ENCODE data around the gene MPST.

MPST gene

GRCh38 chr22:37019309-37020191 is at the start of gene MPST, which contains the start of gene TST:
MPST (plus strand) TSS chr22:37019742; CDS start chr22:37019837, 95 bp downstream.
TST (minus strand) TSS chr22:37019447; CDS start chr22:37018732, 715 bp downstream.
- Histone ChIP-seq H3K27ac (ENCODE audit: low read depth, low read length) (peak within 1 kb of the TSS; percentile 77), H3K9ac (ENCODE audit: low read length) (peak within 1 kb of the TSS; percentile 61), H3K36me3 (ENCODE audit: control insufficient read depth, insufficient read depth, low read length) (peaks cover 3% of the 10 kb centered on the region), H3K4me1 (ENCODE audit: control insufficient read depth, insufficient read depth, low read length) (peaks cover 9% of the 10 kb centered on the region), H3K27me3 (ENCODE audit: control insufficient read depth, insufficient read depth, low read length) (no peaks in the 10 kb centered on the region), H3K4me3 (ENCODE audit: low read length) (peak within 1 kb of the TSS; percentile 86)

GRCh38 chr22:36971341-36972125 is 48.0 kb upstream of the MPST start:
- Histone ChIP-seq H3K4me3 (ENCODE audit: low read length) (no peak overlapping the region), H3K36me3 (ENCODE audit: control insufficient read depth, insufficient read depth, low read length) (no peaks in the 10 kb centered on the region), H3K27ac (ENCODE audit: low read depth, low read length) (peak overlapping the region; percentile 84), H3K27me3 (ENCODE audit: control insufficient read depth, insufficient read depth, low read length) (no peaks in the 10 kb centered on the region), H3K4me1 (ENCODE audit: control insufficient read depth, insufficient read depth, low read length) (peaks cover 18% of the 10 kb centered on the region), H3K9ac (ENCODE audit: low read length) (no peak overlapping the region)

- no peaks in the 10 kb centered on the region for H3K27me3 ChIP-seq (ENCODE audit: control insufficient read depth, insufficient read depth, low read length)
- peaks cover 5% of the 10 kb centered on the region for H3K4me1 ChIP-seq (ENCODE audit: control insufficient read depth, insufficient read depth, low read length)
- no peak overlapping the region for H3K4me3 ChIP-seq (ENCODE audit: low read length)
- no peaks in the 10 kb centered on the region for H3K36me3 ChIP-seq (ENCODE audit: control insufficient read depth, insufficient read depth, low read length)
- no peak overlapping the region for H3K27ac ChIP-seq (ENCODE audit: low read depth, low read length)
- H3K9ac ChIP-seq (ENCODE audit: low read length), result no peak overlapping the region
These were observed 42.9 kb upstream of the MPST start for GRCh38 chr22:36976606-36977005.

- no peaks in the 10 kb centered on the region for H3K27me3 ChIP-seq (ENCODE audit: control insufficient read depth, insufficient read depth, low read length)
- no peak overlapping the region for H3K27ac ChIP-seq (ENCODE audit: low read depth, low read length)
- no peak overlapping the region for H3K9ac ChIP-seq (ENCODE audit: low read length)
- no peaks in the 10 kb centered on the region for H3K36me3 ChIP-seq (ENCODE audit: control insufficient read depth, insufficient read depth, low read length)
- H3K4me3 ChIP-seq (ENCODE audit: low read length), result peak overlapping the region; percentile 62
- no peaks in the 10 kb centered on the region for H3K4me1 ChIP-seq (ENCODE audit: control insufficient read depth, insufficient read depth, low read length)
These were observed 42.1 kb upstream of the MPST start for GRCh38 chr22:36977401-36977861.

- Histone ChIP-seq H3K4me1 (ENCODE audit: control insufficient read depth, insufficient read depth, low read length) (no peaks in the 10 kb centered on the region), H3K27ac (ENCODE audit: low read depth, low read length) (no peak overlapping the region), H3K27me3 (ENCODE audit: control insufficient read depth, insufficient read depth, low read length) (no peaks in the 10 kb centered on the region), H3K4me3 (ENCODE audit: low read length) (peak overlapping the region; percentile 62), H3K36me3 (ENCODE audit: control insufficient read depth, insufficient read depth, low read length) (no peaks in the 10 kb centered on the region), H3K9ac (ENCODE audit: low read length) (no peak overlapping the region)
These were observed 41.4 kb upstream of the MPST start for GRCh38 chr22:36977947-36978660.

GRCh38 chr22:36979016-36979910 is 40.3 kb upstream of the MPST start:
- no peak overlapping the region for H3K9ac ChIP-seq (ENCODE audit: low read length)
- no peak overlapping the region for H3K27ac ChIP-seq (ENCODE audit: low read depth, low read length)
- H3K4me1 ChIP-seq (ENCODE audit: control insufficient read depth, insufficient read depth, low read length), result no peaks in the 10 kb centered on the region
- H3K4me3 ChIP-seq (ENCODE audit: low read length), result no peak overlapping the region
- H3K36me3 ChIP-seq (ENCODE audit: control insufficient read depth, insufficient read depth, low read length), result no peaks in the 10 kb centered on the region
- H3K27me3 ChIP-seq (ENCODE audit: control insufficient read depth, insufficient read depth, low read length), result no peaks in the 10 kb centered on the region

- H3K27ac ChIP-seq (ENCODE audit: low read depth, low read length), result no peak overlapping the region
- H3K36me3 ChIP-seq (ENCODE audit: control insufficient read depth, insufficient read depth, low read length), result no peaks in the 10 kb centered on the region
These were observed 38.2 kb upstream of the MPST start for GRCh38 chr22:36981247-36981775.

GRCh38 chr22:36982136-36982535 is 37.4 kb upstream of the MPST start:
- no peaks in the 10 kb centered on the region for H3K36me3 ChIP-seq (ENCODE audit: control insufficient read depth, insufficient read depth, low read length)
- H3K9ac ChIP-seq (ENCODE audit: low read length), result no peak overlapping the region
- no peaks in the 10 kb centered on the region for H3K27me3 ChIP-seq (ENCODE audit: control insufficient read depth, insufficient read depth, low read length)
- no peak overlapping the region for H3K4me3 ChIP-seq (ENCODE audit: low read length)
- H3K4me1 ChIP-seq (ENCODE audit: control insufficient read depth, insufficient read depth, low read length), result no peaks in the 10 kb centered on the region
- no peak overlapping the region for H3K27ac ChIP-seq (ENCODE audit: low read depth, low read length)

More at GRCh38 chr22:36981247-36981775, 38.2 kb upstream of the MPST start:
- H3K9ac ChIP-seq (ENCODE audit: low read length), result no peak overlapping the region
- no peak overlapping the region for H3K4me3 ChIP-seq (ENCODE audit: low read length)
- H3K27me3 ChIP-seq (ENCODE audit: control insufficient read depth, insufficient read depth, low read length), result no peaks in the 10 kb centered on the region
- no peaks in the 10 kb centered on the region for H3K4me1 ChIP-seq (ENCODE audit: control insufficient read depth, insufficient read depth, low read length)

GRCh38 chr22:36985211-36985889 is 34.2 kb upstream of the MPST start:
- no peak overlapping the region for H3K4me3 ChIP-seq (ENCODE audit: low read length)
- H3K27ac ChIP-seq (ENCODE audit: low read depth, low read length), result no peak overlapping the region
- no peaks in the 10 kb centered on the region for H3K4me1 ChIP-seq (ENCODE audit: control insufficient read depth, insufficient read depth, low read length)
- no peaks in the 10 kb centered on the region for H3K27me3 ChIP-seq (ENCODE audit: control insufficient read depth, insufficient read depth, low read length)
- H3K9ac ChIP-seq (ENCODE audit: low read length), result no peak overlapping the region
- no peaks in the 10 kb centered on the region for H3K36me3 ChIP-seq (ENCODE audit: control insufficient read depth, insufficient read depth, low read length)

GRCh38 chr22:36986242-36986821 is 33.2 kb upstream of the MPST start:
- H3K9ac ChIP-seq (ENCODE audit: low read length), result no peak overlapping the region
- peaks cover 3% of the 10 kb centered on the region for H3K27me3 ChIP-seq (ENCODE audit: control insufficient read depth, insufficient read depth, low read length)
- no peak overlapping the region for H3K27ac ChIP-seq (ENCODE audit: low read depth, low read length)
- no peak overlapping the region for H3K4me3 ChIP-seq (ENCODE audit: low read length)
- H3K36me3 ChIP-seq (ENCODE audit: control insufficient read depth, insufficient read depth, low read length), result no peaks in the 10 kb centered on the region
- H3K4me1 ChIP-seq (ENCODE audit: control insufficient read depth, insufficient read depth, low read length), result no peaks in the 10 kb centered on the region

Data from rectal smooth muscle tissue (tissue), 1 donor.